ENCODE results near the gene EGFL8.

DNA sequence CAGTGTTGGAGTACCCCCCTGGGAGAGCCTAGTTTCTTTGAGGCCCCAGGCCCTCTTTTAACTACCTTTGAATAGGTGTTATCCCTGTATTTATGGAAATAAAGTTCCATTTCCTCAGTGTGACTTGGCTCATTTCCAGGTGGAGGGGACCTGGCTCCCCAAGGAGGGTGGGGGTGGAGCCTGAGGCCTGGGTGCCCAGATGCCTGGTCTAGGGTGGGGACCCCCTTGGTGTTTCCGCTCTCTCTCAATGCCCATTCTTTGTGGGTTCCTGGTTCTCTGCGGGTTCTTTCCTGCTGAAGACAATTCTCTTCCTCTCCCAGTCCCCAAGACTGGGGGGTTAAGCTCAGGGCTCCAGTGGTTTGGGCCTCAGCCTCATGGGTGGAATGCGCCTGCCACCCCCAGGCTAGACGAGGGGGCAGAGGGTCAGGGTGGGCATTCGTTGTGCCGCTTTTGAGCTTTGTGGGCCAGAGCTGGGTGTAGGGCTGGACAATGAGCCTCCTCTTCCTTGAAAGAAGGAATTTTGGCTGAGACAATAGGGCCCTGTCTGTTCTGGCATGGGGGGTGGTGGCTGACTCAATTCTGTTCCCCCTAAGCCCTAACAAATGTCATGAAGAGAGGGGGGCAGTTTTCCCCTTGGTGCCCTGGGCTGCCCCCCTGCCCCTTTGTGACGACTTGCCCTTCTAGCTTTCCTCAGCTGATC is 686 bp upstream of the EGFL8 start:
- no peak for TF ChIP-seq POLR2AphosphoS5 (IDR thresholded peaks at IDR 0.05)
- TF ChIP-seq, protein P1, sequence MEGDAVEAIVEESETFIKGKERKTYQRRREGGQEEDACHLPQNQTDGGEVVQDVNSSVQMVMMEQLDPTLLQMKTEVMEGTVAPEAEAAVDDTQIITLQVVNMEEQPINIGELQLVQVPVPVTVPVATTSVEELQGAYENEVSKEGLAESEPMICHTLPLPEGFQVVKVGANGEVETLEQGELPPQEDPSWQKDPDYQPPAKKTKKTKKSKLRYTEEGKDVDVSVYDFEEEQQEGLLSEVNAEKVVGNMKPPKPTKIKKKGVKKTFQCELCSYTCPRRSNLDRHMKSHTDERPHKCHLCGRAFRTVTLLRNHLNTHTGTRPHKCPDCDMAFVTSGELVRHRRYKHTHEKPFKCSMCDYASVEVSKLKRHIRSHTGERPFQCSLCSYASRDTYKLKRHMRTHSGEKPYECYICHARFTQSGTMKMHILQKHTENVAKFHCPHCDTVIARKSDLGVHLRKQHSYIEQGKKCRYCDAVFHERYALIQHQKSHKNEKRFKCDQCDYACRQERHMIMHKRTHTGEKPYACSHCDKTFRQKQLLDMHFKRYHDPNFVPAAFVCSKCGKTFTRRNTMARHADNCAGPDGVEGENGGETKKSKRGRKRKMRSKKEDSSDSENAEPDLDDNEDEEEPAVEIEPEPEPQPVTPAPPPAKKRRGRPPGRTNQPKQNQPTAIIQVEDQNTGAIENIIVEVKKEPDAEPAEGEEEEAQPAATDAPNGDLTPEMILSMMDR (IDR thresholded peaks at IDR 0.05), result no peak
- TF ChIP-seq POLR2A (IDR thresholded peaks at IDR 0.05), result no peak

All from prostate gland (tissue), 2 donors.